Colon (tissue), 2 donors: Measurements from ENCODE around the gene SFT2D2.

Experiments used
- FAIRE-seq: peaks from 2 replicates; lab custom pipeline; 2012; peaks lifted over from hg19 to GRCh38; lab: Jason Lieb, UNC
- donor health status: control.
- donor health status: control.

Gene SFT2D2

DNA sequence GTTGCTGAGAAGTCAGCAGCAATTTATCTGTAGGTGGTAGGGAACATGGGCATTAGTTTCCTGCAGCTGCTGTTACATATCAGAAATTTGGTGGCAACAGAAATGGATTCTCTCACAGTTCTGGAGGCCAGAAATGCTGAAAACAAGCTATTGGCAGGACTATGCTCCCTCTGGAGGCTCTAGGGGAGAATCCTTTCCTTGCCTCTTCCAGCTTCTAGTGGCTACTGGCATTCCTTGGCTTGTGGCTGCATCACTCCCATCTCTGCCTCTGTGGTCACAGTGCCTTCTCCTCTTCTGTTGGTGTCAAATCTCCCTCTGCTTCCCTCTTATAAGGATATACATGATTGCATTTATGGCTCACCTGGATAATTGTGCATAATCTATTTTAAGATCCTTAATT, 2.5 kb upstream of the SFT2D2 start:
- FAIRE-seq, result no peak

- FAIRE-seq, result no peak
Observed at GRCh38 chr1:168223681-168224540, 1.9 kb upstream of the SFT2D2 start.

DNA sequence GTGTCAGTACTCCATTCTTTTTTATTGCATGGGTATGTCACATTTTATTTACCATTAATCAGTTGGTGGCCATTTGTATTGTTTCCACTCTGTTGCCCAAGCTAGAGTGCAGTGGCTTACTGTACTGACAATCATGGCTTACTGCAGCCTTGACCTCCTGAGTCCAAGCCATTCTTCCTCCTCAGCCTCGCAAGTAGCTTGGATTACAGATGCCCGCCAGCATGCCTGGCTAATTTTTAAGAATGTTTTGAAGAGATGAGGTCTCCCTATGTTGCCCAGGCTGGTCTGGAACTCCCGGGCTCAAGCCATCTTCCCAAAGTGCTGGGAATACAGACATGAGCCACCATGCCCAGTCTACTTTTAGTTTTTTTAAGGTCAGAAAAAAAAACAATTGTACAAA, 813 bp upstream of the SFT2D2 start:
- FAIRE-seq, result no peak

DNA sequence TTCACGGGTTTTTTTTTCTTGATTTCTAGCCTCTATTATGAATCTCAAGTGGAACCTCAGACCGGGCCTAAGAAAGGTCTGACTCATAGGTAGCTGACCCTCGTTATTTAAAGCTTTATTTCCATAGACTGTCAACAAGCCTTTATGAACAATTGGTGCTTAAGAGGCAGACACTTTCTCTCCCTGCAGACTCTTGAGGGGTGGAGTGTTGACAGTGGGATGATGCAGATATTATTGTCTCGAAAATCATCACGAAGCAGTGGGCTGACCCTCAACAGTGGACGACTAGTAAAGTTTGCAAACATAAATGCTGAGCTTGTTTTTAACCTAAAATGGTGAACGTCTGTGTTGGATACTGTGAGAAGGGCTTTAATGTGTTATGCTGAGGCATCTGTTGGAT, 1.8 kb downstream of the SFT2D2 start:
- no peak for FAIRE-seq

DNA sequence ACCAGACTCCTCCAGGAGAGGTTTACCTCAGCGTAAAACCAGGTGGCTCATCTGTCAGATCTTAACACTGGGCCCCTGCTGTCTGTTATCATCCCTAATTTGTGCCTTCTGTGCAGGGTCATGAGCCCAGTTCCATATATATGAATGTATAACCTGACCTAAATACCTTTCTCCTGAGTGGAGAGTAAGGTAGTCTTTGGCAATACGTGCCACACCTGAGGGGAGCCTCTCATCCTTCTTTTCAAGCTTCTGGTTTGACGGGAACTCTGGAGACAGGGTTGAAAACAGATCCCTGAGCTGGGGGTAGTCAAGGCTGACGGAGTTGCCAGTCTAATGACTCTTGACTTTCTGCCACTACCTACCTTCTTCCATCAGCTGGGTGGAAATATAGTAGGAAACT, 4.1 kb downstream of the SFT2D2 start:
- FAIRE-seq, result no peak

DNA sequence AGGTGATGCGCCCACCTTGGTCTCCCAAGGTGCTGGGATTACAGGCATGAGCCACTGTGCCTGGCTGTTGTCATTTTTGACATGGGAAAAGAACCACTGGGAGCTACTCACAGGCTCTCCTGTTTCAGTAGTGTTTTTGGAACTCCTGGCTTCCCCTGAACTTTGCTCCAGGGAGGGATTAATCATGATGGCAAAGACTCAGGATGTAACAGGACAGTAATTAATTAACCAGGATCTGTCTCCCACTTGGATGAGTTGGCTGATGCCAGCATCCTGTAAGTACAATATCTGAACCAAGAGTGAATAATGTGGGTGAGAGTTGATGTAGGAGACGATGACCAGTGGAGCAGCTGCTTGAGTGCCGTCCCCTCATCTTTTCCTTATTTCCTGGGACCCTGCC, 4.9 kb downstream of the SFT2D2 start:
- no peak for FAIRE-seq

DNA sequence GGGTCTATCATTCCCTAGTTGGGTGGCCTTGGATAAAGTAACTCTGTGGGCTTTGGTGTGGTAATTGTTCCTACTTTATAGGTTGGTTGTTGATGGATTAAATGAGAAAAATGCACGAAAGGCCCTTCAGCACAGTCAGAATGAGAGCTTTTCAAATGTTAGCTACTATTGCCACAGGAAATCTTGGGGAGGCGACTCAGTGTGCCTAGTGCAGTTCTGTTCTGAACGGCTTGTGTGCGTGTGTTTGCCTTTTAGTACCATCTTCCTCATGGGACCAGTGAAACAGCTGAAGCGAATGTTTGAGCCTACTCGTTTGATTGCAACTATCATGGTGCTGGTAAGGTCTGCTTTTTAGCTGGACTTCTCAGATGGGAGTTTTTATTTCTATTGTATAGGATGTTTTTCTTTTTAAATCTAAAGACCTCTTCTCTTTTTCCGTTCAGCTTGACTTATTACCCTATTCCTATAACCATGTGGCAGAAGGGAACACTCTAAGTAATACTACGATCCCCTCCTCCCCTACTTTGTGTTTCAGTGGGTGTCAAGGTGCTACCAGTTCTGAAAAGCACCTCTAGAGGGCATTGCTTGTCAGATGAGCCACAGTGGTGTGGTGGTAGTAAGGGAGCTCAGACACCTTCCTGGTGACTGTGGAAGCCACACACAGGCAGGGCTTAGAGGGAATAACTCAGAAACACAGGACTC, 9.2 kb downstream of the SFT2D2 start:
- FAIRE-seq, result no peak

DNA sequence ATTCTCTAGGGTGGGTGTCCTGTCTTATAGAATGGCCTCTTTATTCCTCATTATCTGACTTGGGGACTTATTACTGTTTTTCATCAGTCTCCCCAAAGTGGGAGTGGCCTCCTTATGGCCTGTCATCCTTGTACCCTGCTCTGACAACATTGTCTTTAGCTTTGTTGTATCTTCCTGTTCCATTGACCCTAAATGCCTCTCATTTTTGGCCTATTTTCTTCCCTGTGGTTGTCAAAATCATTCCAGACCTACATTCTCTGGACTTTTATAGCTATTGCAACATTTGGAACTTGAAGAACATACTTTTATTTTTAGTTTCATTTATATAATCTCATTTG, 9.7 kb downstream of the SFT2D2 start:
- FAIRE-seq, result no peak

GRCh38 chr1:168235937-168236336, 10.1 kb downstream of the SFT2D2 start:
- no peak for FAIRE-seq

- no peak for FAIRE-seq
Observed at GRCh38 chr1:168236836-168237611, 11.2 kb downstream of the SFT2D2 start.

- no peak for FAIRE-seq
Observed at GRCh38 chr1:168243198-168243597, 17.4 kb downstream of the SFT2D2 start.

DNA sequence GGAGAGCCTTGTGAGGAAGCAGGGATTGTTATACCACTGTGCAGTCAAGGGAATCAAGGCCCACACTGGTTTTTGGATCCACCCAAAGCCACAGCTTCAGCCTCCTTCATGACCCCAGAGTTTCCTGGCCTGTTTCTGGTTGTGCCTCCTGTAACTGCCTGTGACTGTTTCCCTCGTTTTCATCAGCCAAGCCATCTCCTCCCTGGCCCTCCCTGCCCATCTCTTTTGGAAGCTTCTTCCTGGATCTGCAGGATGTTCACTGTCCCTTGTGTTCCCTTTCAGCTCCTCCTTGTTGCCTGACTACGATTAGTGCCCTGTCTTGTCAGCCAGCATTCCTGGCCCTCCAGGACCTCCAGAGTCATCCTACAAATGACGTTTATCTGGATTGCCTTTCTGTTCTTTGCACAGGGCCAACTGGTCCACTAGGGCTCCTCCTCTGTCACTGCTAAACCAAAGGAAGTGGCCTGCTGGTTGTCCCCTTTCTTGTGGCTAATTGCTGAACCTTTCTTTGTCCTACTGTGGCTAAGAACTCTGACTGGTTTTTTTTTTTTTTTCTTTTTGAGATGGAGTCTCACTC, 17.9 kb downstream of the SFT2D2 start:
- no peak for FAIRE-seq

DNA sequence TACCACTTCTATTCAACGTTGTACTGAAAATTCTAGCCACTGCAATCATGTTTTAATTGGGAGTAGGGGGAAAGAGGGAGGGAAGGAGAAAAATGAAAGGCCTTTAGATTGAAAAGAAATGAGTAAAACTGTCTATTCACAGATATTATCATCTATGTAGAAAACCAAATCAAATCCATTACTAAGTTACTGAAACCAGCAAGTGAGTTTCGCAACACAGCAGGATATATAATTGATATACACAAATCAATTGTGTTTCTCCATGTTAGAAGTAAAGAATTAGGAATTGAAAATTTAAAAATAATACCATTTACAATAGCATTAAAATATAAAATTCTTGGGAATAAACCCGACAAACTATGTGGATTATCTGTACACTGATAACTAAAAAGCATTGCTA, 19.2 kb downstream of the SFT2D2 start:
- no peak for FAIRE-seq

- FAIRE-seq, result no peak
Observed at GRCh38 chr1:168246506-168246905, 20.7 kb downstream of the SFT2D2 start.

- no peak for FAIRE-seq
Observed at GRCh38 chr1:168252204-168252733, 26.5 kb downstream of the SFT2D2 start.

DNA sequence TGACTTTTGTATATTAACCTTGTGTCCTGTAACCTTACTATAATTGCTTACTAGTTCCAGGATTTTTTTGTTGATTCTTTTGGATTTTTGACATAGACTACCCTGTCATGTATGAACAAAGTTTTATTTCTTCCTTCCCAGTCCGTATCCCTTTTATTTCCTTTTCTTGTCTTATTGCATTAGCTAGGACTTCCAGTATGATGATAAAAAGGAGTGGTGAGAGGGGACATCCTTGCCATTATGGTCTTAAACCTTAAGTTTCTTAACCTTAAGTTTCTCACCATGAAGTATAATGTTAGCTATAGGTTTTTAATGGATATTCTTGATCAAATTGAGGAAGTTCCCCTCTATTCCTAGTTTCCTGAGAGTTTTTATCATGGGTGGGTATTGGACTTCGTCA, 30.4 kb downstream of the SFT2D2 start:
- no peak for FAIRE-seq

GRCh38 chr1:168257397-168257796, 31.6 kb downstream of the SFT2D2 start:
- FAIRE-seq, result no peak

DNA sequence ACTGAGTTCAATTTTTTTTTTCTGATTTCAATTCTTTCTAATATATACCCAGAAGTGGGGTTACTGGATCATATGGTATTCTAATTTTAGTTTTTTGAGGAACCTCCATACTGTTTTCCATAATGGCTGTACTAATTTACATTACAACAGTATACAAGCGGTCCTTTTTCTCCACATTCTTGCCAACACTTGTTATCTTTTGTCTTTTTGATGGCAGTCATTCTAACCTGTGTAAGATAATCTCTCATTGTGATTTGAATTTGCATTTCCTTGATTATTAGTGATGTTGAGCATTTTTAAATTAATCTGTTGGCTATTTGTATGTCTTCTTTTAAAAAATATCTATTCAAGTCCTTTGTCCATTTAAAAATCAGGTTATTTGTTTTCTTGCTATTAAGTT, 33.8 kb downstream of the SFT2D2 start:
- no peak for FAIRE-seq

DNA sequence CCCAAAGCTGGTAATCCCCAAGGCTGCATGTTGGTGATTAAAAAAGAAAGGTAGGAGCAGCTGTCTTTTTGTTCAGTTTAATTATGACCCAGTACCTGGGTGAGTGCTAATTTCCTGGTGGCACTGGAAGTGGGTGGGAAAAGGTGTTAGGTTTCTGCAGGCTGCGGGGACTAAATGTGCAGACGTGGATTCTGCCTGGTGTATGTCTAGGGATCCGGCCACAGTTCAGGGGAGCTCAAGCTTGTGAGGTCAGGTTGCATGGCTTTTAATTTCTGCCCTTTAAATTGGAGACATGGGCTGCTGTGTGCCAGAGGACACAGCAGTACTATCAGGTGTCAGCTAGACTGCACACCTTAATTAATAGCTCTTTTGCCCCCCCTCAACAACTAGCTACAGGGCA, 34.6 kb downstream of the SFT2D2 start:
- no peak for FAIRE-seq

- FAIRE-seq, result no peak
Observed at GRCh38 chr1:168261390-168261789, 35.6 kb downstream of the SFT2D2 start.

- FAIRE-seq, result no peak
Observed at GRCh38 chr1:168263130-168263529, 37.3 kb downstream of the SFT2D2 start.

DNA sequence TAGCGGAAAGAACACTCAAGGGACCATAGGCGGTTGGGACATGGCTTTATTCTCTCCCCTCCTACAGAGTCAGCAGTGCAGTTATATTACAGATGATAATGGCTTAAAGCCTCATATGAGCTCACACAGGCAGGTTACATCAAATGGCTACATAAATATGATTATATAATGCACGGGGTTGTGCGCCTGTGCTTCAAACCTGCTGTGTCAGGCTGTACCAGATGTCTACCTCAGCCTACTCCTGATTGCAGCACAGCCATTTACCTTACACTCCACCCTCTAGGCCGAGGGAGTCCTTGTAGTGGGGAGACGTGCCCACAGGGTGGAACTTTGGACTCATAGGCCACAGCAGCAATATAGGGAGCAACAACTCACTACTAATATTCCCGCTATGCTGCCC, 38.5 kb downstream of the SFT2D2 start:
- no peak for FAIRE-seq
